Measurements from ENCODE around the gene NRARP. TPM values are rescaled to one million over a fixed set of nuclear protein-coding genes. Genes with fewer than 3 reads are reported as not detected.

Gene NRARP
- total and polyA plus RNA-seq, 7 donors = 1.8 to 24.7 (median 11.6) TPM; not detected in 1

DNA sequence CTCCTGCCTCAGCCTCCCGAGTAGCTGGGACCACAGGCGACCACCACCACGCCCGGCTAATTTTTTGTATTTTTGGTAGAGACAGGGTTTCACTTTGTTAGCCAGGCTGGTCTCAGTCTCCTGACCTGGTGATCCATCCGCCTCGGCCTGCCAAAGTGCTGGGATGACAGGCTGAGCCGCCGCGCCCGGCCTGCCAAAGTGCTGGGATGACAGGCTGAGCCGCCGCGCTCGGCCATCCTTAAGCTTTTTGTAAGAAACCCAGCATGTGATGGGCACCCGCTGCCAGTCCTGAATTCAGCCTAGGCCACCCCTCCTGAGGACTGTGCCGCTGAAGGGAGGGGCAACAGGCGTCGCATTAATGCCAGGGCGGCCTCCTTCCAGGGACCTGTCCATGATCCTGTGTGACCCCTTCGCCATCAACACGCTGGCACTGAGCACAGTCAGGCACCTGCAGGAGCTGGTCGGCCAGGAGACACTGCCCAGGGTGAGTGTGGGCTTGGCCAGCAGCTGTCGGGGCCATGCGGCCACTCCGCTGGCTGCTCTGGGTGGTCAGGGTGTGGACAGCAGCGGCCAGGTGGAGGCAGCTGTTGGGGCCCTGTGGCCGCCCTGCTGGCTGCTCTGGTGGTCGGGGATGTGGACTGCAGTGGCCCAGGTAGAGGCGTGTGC lies 36.4 kb downstream of the NRARP start:
- DNase-seq = no peak
- Histone ChIP-seq H3K27ac (no peak overlapping the region), H3K27me3 (no peaks in the 10 kb centered on the region), H3K9me3 (no peaks in the 10 kb centered on the region), H3K4me3 (no peak overlapping the region), H3K36me3 (peaks cover 9 to 55% (median 35%) of the 10 kb centered on the region in 4 donors), H3K4me1 (peaks cover 0 to 17% (median 16%) of the 10 kb centered on the region in 4 donors)
- intact Hi-C loops (cut with DNase I) = no loop called here
- TF ChIP-seq, protein P1, sequence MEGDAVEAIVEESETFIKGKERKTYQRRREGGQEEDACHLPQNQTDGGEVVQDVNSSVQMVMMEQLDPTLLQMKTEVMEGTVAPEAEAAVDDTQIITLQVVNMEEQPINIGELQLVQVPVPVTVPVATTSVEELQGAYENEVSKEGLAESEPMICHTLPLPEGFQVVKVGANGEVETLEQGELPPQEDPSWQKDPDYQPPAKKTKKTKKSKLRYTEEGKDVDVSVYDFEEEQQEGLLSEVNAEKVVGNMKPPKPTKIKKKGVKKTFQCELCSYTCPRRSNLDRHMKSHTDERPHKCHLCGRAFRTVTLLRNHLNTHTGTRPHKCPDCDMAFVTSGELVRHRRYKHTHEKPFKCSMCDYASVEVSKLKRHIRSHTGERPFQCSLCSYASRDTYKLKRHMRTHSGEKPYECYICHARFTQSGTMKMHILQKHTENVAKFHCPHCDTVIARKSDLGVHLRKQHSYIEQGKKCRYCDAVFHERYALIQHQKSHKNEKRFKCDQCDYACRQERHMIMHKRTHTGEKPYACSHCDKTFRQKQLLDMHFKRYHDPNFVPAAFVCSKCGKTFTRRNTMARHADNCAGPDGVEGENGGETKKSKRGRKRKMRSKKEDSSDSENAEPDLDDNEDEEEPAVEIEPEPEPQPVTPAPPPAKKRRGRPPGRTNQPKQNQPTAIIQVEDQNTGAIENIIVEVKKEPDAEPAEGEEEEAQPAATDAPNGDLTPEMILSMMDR (IDR thresholded peaks at IDR 0.05) = no peak
- TF ChIP-seq POLR2AphosphoS5 (IDR thresholded peaks at IDR 0.05) (no peak), EP300 (IDR thresholded peaks at IDR 0.05) (no peak), POLR2A (IDR thresholded peaks at IDR 0.05) (no peak)
- WGBS, 2 donors = 94 to 96% methylated on average over 29 of the region's 29 CpGs

- peaks cover 9 to 56% (median 36%) of the 10 kb centered on the region in 4 donors for H3K36me3 ChIP-seq
- no peak overlapping the region for H3K27ac ChIP-seq
- H3K27me3 ChIP-seq = no peaks in the 10 kb centered on the region
- TF ChIP-seq EP300 (IDR thresholded peaks at IDR 0.05) (no peak), POLR2A (IDR thresholded peaks at IDR 0.05) (no peak), POLR2AphosphoS5 (IDR thresholded peaks at IDR 0.05) (no peak)
- TF ChIP-seq, protein P1 (IDR thresholded peaks at IDR 0.05) = no peak
- H3K4me1 ChIP-seq = peaks cover 0 to 11% (median 9%) of the 10 kb centered on the region in 4 donors
- 95 to 96% methylated on average over 22 of the region's 22 CpGs for WGBS, 2 donors
- DNase-seq = no peak
- no peak overlapping the region for H3K4me3 ChIP-seq
- no peaks in the 10 kb centered on the region for H3K9me3 ChIP-seq
- intact Hi-C loops (cut with DNase I) = no loop called here
Observed at GRCh38 chr9:137264067-137264466, 38.0 kb downstream of the NRARP start.

DNA sequence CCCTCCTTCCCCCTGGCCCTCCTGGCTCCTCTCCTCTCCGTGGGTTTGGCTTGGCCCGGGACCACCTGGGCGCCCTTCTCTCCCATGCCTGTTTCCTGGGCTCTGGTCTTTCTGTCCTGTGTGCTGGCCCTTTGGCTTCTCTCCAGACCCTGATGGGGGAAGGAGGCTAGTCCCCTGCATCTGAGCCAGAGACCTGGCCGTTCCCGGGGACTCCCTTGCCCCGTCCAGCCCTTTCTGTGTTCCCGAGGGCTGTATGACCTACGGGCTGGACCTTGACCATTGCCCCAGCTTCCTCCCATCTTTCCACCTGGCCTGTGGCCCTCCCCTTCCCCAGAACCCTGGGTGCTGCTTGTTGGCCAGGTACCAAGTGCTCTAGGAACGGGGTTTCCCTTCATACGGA lies 38.6 kb downstream of the NRARP start:
- TF ChIP-seq POLR2AphosphoS5 (IDR thresholded peaks at IDR 0.05) = no peak
- TF ChIP-seq, protein P1 (IDR thresholded peaks at IDR 0.05) = no peak
- no peak for TF ChIP-seq EP300 (IDR thresholded peaks at IDR 0.05)
- TF ChIP-seq POLR2A (IDR thresholded peaks at IDR 0.05) = no peak
- no peak overlapping the region for H3K27ac ChIP-seq
- 84 to 86% methylated on average over 10 of the region's 10 CpGs for WGBS, 2 donors
- H3K36me3 ChIP-seq = peaks cover 9 to 62% (median 41%) of the 10 kb centered on the region in 4 donors
- no peak for DNase-seq
- intact Hi-C loops (cut with DNase I) = no loop called here
- no peaks in the 10 kb centered on the region for H3K27me3 ChIP-seq
- H3K4me3 ChIP-seq = no peak overlapping the region
- H3K4me1 ChIP-seq = peaks cover 0 to 5% (median 3%) of the 10 kb centered on the region in 4 donors
- H3K9me3 ChIP-seq = no peaks in the 10 kb centered on the region

GRCh38 chr9:137262909-137263285 lies 39.2 kb downstream of the NRARP start:
- no peaks in the 10 kb centered on the region for H3K9me3 ChIP-seq
- H3K27me3 ChIP-seq = no peaks in the 10 kb centered on the region
- no peak for DNase-seq
- H3K27ac ChIP-seq = no peak overlapping the region
- no peak overlapping the region for H3K4me3 ChIP-seq
- no peaks in the 10 kb centered on the region for H3K4me1 ChIP-seq
- 93 to 94% methylated on average over 24 of the region's 24 CpGs for WGBS, 2 donors
- H3K36me3 ChIP-seq = peaks cover 9 to 64% (median 41%) of the 10 kb centered on the region in 4 donors
- no peak for TF ChIP-seq EP300 (IDR thresholded peaks at IDR 0.05)
- TF ChIP-seq POLR2A (IDR thresholded peaks at IDR 0.05) = no peak
- no peak for TF ChIP-seq POLR2AphosphoS5 (IDR thresholded peaks at IDR 0.05)
- TF ChIP-seq, protein P1 (IDR thresholded peaks at IDR 0.05) = no peak
- intact Hi-C loops (cut with DNase I) = no loop called here

All from sigmoid colon (tissue), 7 donors.